Adrenal gland (tissue), 12 donors: ENCODE measurements around the gene PSMD3. TPM values are rescaled to one million over a fixed set of nuclear protein-coding genes. Genes with fewer than 3 reads are reported as not detected.

Experiments used
- DNase-seq, 7 donors: peaks; one replicate each; pipeline ENCODE4 v3.0.0-alpha.2; 2019 to 2020
- H3K27ac ChIP-seq, 5 donors: fragments of 200-600 bp; sonication (generic) in 4 of 5; 1 replicate in 3 of 5; 2 replicates in 2 of 5; pipeline versions ENCODE4 v1.5.1 to v1.8.0; 2016 to 2020; ENCODE audit warnings: mild to moderate bottlenecking in 1 of 5
- H3K27me3 ChIP-seq: fragments of 200-600 bp; 2 replicates; pipeline ENCODE4 v1.8.0; 2021
- H3K36me3 ChIP-seq, 2 donors: fragments of 200-600 bp; replicated peaks in 1 of 2; 1 replicate in 1 of 2; 2 replicates in 1 of 2; pipeline versions ENCODE4 v1.5.1 to v1.8.0; 2018 to 2022
- H3K4me1 ChIP-seq, 2 donors: fragments of 200-600 bp; replicated peaks in 1 of 2; 1 replicate in 1 of 2; 2 replicates in 1 of 2; pipeline versions ENCODE4 v1.5.1 to v1.8.0; 2018 to 2021
- H3K4me3 ChIP-seq, 4 donors: fragments of 200-600 bp; sonication (generic) in 3 of 4; one replicate each; pipeline ENCODE4 v1.5.1; 2016 to 2018
- H3K9me3 ChIP-seq, 3 donors: fragments of 200-600 bp; sonication (generic) in 1 of 3; replicated peaks in 1 of 3; 1 replicate in 2 of 3; 2 replicates in 1 of 3; pipeline versions ENCODE4 v1.5.1 to v1.8.0; 2016 to 2021
- POLR2A ChIP-seq, 2 donors: fragments of 450-650 bp; IDR thresholded peaks; one replicate each; pipeline ENCODE4 v1.6.1; 2017; ENCODE audit warnings: antibody characterized with exemption in 2 of 2, mild to moderate bottlenecking in 2 of 2, moderate library complexity in 1 of 2
- WGBS, 4 donors: extraction: QIAGEN DNeasy Blood & Tissue Kit in 2 of 4; methylation state at CpG; one replicate each; pipeline versions ENCODE4 v1.1.5 to v1.1.7; 2013 to 2017; 5-methylcytosine and 5-hydroxymethylcytosine counted together
- intact Hi-C, 2 donors: fragments of 100-400 bp; cut with DNase I; formaldehyde crosslinking; loops; one replicate each; pipeline versions ENCODE4 v1.14.1 to v1.15.0; 2022 to 2023
- polyA plus RNA-seq, 3 donors: library from polyadenylated mRNA; stranded (reverse); fragments of 200-250 nt in 2 of 3; fragments of 350-450 nt in 1 of 3; fragmentation: Illumina TruSeq in 1 of 3; extraction: RNeasy Lipid Tissue Mini Kit (QIAGEN cat#74804) in 1 of 3; gene quantifications; one replicate each; pipeline ENCODE4 v1.2.3, GENCODE V29; 2013 to 2014
- total RNA-seq, 9 donors: library from RNA; depleted of rRNA in 4 of 9; stranded (reverse); fragments of >200 nt in 4 of 9; fragments of 120-200 nt in 1 of 9; fragmentation: NEBNext Ultra II Directional in 1 of 9; extraction: Animal tissue kit (Norgen Biotek cat#: 25700) in 1 of 9; gene quantifications; one replicate each; pipeline versions ENCODE4 v1.1.0 to v1.2.4, GENCODE V29; 2013 to 2023
- TF ChIP-seq, protein P1 (sequence below), 6 experiments: fragments of 450-650 bp in 4 of 6; fragments of 200-600 bp in 2 of 6; sonication (generic) in 1 of 6; IDR thresholded peaks; 1 replicate in 5 of 6; 2 replicates in 1 of 6; pipeline versions ENCODE4 v1.5.1 to v1.8.0; 2016 to 2021; ENCODE audit warnings: antibody characterized with exemption in 6 of 6, mild to moderate bottlenecking in 2 of 6, moderate library complexity in 1 of 6
- donor health status: healthy with polysubstance abuse.
- donor health status: Bipolar disorder and iron deficiency.
- donor health status: DM: yes; HTN: yes; CAD: no.
- donor health status: DM: no; HTN: no; CAD: no.
- donor health status: DM: no; HTN: no; CAD: no.
- donor health status: DM: yes; HTN: yes; CAD: no.

The PSMD3 gene
- total and polyA plus RNA-seq, 12 donors: 42.8 to 123 (median 97.3) TPM

DNA sequence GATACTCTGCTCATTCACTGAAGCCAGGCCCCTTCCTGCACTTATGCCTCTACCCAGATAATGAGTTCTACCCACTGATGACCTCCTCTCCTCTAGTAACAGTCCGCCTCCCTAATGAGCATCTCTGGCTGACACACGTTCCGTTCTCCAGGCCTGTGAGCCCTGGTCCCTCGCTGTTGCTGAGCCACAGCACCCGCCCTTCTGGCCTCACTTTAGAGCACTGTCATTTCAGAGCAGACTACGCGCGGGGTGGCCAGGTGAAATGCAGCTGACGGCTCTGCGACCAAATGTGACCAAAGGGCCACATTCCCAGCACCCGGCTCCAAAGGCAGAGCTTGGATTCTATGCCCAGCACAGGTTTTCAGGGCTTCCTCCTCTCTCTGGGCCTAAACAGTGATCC is 13.8 kb downstream of the PSMD3 start:
- no peak for TF ChIP-seq POLR2A (IDR thresholded peaks at IDR 0.05)
- no peaks in the 10 kb centered on the region for H3K9me3 ChIP-seq
- intact Hi-C loops: no loop called here
- H3K4me1 ChIP-seq: peaks cover 0 to 4% of the 10 kb centered on the region in 2 donors
- peaks cover 0 to 91% of the 10 kb centered on the region in 2 donors for H3K36me3 ChIP-seq
- no peak overlapping the region for H3K4me3 ChIP-seq
- H3K27me3 ChIP-seq: no peaks in the 10 kb centered on the region
- H3K27ac ChIP-seq: no peak overlapping the region
- DNase-seq: no peak
- 89 to 94% (median 93%) methylated on average over 5 to 11 of the region's 11 CpGs for WGBS, 4 donors

DNA sequence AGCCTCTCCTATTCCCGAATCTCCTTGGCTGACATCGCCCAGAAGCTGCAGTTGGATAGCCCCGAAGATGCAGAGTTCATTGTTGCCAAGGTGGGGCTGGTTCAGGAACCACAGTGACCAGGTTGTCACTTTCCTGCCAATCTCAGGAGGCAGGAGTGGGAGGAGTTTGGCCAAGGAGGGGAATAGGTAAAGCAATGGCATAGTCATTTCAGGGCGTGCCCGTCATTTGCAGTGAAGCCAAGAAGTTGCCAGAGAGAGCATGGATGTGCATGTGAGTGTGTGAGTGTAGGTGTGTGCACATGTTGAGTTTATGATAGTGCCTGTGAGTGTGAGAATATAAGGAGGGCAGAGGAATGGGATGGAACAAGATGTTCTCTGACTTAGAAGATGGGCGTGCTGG is 14.8 kb downstream of the PSMD3 start:
- H3K4me3 ChIP-seq: no peak overlapping the region
- H3K27me3 ChIP-seq: no peaks in the 10 kb centered on the region
- no peak overlapping the region for H3K27ac ChIP-seq
- DNase-seq: no peak
- no peaks in the 10 kb centered on the region for H3K9me3 ChIP-seq
- WGBS, 4 donors: 91 to 96% (median 93%) methylated on average over 6 of the region's 6 CpGs
- TF ChIP-seq POLR2A (IDR thresholded peaks at IDR 0.05): no peak
- TF ChIP-seq, protein P1, sequence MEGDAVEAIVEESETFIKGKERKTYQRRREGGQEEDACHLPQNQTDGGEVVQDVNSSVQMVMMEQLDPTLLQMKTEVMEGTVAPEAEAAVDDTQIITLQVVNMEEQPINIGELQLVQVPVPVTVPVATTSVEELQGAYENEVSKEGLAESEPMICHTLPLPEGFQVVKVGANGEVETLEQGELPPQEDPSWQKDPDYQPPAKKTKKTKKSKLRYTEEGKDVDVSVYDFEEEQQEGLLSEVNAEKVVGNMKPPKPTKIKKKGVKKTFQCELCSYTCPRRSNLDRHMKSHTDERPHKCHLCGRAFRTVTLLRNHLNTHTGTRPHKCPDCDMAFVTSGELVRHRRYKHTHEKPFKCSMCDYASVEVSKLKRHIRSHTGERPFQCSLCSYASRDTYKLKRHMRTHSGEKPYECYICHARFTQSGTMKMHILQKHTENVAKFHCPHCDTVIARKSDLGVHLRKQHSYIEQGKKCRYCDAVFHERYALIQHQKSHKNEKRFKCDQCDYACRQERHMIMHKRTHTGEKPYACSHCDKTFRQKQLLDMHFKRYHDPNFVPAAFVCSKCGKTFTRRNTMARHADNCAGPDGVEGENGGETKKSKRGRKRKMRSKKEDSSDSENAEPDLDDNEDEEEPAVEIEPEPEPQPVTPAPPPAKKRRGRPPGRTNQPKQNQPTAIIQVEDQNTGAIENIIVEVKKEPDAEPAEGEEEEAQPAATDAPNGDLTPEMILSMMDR (IDR thresholded peaks at IDR 0.05): no peak
- H3K36me3 ChIP-seq: peaks cover 0 to 82% of the 10 kb centered on the region in 2 donors
- peaks cover 0 to 4% of the 10 kb centered on the region in 2 donors for H3K4me1 ChIP-seq
- intact Hi-C loops: no loop called here

DNA sequence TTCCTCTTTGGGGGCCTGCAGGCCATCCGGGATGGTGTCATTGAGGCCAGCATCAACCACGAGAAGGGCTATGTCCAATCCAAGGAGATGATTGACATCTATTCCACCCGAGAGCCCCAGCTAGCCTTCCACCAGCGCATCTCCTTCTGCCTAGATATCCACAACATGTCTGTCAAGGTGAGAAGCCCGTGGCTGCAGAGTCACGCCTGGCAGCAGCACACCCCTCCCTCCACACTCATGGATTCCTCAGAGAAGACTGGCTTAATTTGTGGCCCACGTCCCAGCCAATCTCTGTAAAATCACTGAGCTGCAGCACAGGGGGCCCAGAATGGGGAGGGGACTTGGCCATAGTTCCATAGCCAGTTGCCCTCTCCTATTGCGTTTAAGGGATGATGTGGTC is 15.6 kb downstream of the PSMD3 start:
- Histone ChIP-seq H3K27me3 (no peaks in the 10 kb centered on the region), H3K4me1 (peaks cover 0 to 4% of the 10 kb centered on the region in 2 donors), H3K27ac (no peak overlapping the region), H3K9me3 (no peaks in the 10 kb centered on the region), H3K4me3 (no peak overlapping the region), H3K36me3 (peaks cover 0 to 74% of the 10 kb centered on the region in 2 donors)
- 79 to 88% (median 86%) methylated on average over 8 of the region's 8 CpGs for WGBS, 4 donors
- intact Hi-C loops: no loop called here
- TF ChIP-seq POLR2A (IDR thresholded peaks at IDR 0.05): no peak
- TF ChIP-seq, protein P1 (IDR thresholded peaks at IDR 0.05): no peak
- no peak for DNase-seq

DNA sequence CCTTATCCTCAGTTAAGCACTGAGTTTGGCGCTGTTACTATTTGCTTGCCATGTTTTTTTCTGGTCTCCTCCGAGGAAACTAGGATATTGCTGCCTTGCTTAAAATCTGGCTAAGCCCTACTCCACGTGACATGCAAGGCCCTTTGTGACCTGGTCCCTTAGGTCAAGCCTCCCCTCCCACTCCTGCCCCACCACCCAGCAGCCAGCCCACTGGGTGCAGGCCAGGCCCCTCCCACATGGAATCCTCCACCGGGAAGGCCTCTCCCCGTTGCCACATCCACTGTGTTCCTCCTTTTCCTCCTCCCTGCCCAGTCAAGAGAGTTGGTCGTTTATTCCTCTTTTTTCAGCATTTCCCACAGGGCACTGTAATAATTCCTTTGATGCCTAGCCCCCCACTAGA is 16.2 kb downstream of the PSMD3 start:
- peak overlapping the region in 2 of 5 donors; percentile 46 to 57 for H3K27ac ChIP-seq
- intact Hi-C loops: no loop called here
- H3K36me3 ChIP-seq: peaks cover 0 to 68% of the 10 kb centered on the region in 2 donors
- H3K4me1 ChIP-seq: peaks cover 0 to 4% of the 10 kb centered on the region in 2 donors
- no peak for TF ChIP-seq POLR2A (IDR thresholded peaks at IDR 0.05)
- TF ChIP-seq, protein P1 (IDR thresholded peaks at IDR 0.05): no peak
- 33 to 46% (median 36%) methylated on average over 6 of the region's 6 CpGs for WGBS, 4 donors
- no peak overlapping the region for H3K4me3 ChIP-seq
- H3K9me3 ChIP-seq: no peaks in the 10 kb centered on the region
- no peaks in the 10 kb centered on the region for H3K27me3 ChIP-seq
- peak in 5 of 7 donors; percentile 54 to 80 (median 59) for DNase-seq

DNA sequence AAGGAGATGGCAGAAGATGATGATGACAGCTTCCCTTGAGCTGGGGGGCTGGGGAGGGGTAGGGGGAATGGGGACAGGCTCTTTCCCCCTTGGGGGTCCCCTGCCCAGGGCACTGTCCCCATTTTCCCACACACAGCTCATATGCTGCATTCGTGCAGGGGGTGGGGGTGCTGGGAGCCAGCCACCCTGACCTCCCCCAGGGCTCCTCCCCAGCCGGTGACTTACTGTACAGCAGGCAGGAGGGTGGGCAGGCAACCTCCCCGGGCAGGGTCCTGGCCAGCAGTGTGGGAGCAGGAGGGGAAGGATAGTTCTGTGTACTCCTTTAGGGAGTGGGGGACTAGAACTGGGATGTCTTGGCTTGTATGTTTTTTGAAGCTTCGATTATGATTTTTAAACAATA is 16.9 kb downstream of the PSMD3 start:
- 72 to 84% (median 81%) methylated on average over 3 to 4 of the region's 4 CpGs for WGBS, 4 donors
- peaks cover 0 to 60% of the 10 kb centered on the region in 2 donors for H3K36me3 ChIP-seq

More for the DNA sequence above, 16.9 kb downstream of the PSMD3 start:
- H3K4me3 ChIP-seq: no peak overlapping the region
- intact Hi-C loops: no loop called here
- DNase-seq: no peak
- H3K27me3 ChIP-seq: no peaks in the 10 kb centered on the region
- peaks cover 0 to 4% of the 10 kb centered on the region in 2 donors for H3K4me1 ChIP-seq
- peak overlapping the region in 1 of 5 donors; percentile 57 for H3K27ac ChIP-seq
- no peak for TF ChIP-seq POLR2A (IDR thresholded peaks at IDR 0.05)
- TF ChIP-seq, protein P1 (IDR thresholded peaks at IDR 0.05): no peak
- no peaks in the 10 kb centered on the region for H3K9me3 ChIP-seq
